NCI-H2081 (cell line): Measurements from ENCODE around the gene ANKRD55.

Experiments used
- DNase-seq, 2 experiments: peaks; one replicate each; lab custom pipeline; 2025; lab: John Stamatoyannopoulos, UW

ANKRD55 gene

GRCh38 chr5:56077796-56078233 is 155.3 kb downstream of the ANKRD55 start:
- DNase-seq: no peak

DNA sequence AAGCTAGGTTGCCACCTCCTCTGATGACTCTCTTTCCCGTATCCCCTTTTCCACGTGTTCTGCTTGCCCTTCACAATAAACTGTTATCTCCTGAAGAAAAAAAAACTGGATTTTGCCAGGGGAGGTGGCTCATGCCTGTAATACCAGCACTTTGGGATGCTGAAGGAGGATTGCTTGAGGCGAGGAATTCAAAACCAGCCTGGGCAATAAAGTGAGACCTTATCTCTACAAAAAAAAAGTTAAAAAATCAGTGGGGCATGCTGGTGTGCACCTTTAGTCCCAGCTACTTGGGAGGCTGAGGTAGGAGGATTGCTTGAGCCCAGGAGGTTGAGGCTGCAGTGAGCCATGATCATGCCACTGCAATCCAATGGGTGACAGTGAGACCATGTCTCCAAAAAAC is 156.6 kb downstream of the ANKRD55 start:
- no peak for DNase-seq

GRCh38 chr5:56075361-56075760 is 157.8 kb downstream of the ANKRD55 start:
- no peak for DNase-seq

DNA sequence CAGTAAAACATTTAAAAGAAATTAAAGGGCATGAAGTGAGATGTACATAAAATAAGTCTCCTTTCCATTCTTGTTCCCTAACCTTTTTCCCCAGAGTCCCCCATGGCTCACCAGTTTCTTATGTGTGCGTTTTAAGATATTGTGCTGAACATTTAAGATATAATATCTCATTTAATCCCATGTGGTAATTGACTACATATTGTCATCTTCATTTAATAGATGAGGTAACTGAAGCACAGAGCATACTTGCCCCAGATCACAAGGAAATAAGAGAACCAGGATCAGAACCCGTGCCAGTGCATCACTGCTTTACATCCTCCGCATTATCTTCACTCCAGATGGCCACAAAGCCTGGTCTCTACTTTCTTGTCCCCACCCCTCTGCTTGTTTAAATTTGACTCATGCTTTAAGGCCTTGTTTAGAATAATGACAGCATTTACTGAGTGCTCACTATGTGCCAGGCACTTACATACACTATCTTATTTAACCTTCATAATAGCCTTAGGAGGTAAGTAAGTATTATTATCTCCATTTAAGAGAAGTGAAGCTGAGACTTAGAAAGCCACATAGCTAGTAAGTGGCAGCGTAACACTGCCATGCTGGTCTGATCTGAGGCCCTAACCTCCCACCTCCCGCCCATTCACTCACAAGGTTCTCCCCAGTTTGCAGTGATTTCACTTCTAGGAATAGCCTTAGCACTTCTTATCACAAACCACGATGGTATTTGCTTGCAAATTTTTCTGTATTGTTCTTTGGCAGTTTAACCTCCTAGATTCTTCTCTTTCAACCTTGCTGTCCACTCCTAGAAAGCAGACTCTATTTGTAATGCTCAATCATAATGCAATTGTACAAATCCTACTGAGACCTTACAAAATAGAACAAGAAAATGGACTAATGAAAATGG is 160.0 kb downstream of the ANKRD55 start:
- DNase-seq: no peak

GRCh38 chr5:56071470-56071869 is 161.7 kb downstream of the ANKRD55 start:
- no peak for DNase-seq

DNA sequence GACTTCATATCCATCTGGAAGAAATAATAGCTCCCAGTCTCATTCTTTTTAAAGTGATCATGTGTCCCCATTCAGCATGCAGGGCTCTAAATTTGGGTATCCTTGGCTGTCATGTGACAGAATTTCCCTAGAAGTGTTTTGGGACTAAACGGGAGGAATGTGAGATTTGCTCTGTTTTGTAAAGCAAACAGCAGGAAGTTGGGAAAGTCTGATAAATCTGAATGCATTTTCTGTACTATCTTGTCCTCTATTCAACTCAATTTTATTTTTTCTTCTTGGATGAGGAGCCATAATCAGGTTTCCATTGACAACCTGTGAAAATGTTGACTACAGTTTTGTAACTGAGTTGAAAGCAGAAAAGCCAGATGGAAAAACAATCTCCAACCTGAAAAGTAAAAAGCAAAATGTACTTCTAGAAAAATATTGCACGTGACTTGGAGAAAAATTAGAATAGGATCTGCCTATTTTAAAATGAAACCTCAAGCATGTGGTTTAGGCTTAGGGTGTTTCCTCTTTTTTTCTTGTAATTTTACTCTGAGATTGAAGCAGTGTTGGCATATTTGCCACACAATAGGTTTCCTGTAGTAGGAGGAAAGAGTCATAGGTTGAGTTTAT is 162.2 kb downstream of the ANKRD55 start:
- DNase-seq: no peak

GRCh38 chr5:56069652-56070226 is 163.4 kb downstream of the ANKRD55 start:
- no peak for DNase-seq

- DNase-seq: no peak
These were observed 166.1 kb downstream of the ANKRD55 start for GRCh38 chr5:56066931-56067450.

DNA sequence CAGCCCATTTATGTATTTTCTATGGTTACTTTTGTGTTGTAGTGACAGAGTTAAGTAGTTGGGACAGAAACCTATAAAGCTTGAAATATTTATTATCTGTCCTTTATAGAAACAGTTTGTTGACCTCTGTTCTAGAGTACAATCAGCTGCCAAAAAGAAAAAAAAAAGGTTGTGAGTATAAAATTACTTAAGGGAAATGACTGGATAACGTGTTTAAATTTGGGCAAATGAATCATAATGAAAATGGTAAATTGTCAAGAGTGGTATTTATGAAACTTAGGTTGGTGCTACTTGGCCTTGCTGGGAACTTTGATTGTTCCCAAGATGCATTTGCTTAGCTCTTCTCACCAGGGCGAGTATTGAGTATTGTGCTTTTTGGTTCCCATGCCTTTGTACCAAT is 168.1 kb downstream of the ANKRD55 start:
- no peak for DNase-seq

- DNase-seq: no peak
These were observed 172.6 kb downstream of the ANKRD55 start for GRCh38 chr5:56060276-56061110.

GRCh38 chr5:56059854-56060253 is 173.3 kb downstream of the ANKRD55 start:
- no peak for DNase-seq

GRCh38 chr5:56056875-56057274 is 176.3 kb downstream of the ANKRD55 start:
- no peak for DNase-seq

DNA sequence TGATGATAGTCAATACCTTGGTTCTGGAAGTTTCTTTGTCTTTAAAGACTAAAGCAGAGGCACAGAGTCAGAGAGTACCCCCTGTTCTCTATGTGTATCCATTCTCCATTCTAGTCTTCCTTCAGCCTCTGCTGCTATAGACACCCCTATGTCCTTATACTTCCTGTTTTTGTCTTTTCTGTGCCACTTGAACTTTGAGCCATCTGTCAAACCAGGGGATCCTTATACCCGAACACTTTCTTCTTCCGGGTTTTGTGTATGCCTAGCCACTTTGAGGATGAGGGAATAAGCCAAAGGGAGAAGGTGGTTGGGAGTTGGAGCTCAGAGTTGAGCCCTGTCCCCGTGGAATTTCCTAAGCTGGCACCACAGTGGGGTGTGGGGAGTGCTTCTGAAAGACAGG is 177.3 kb downstream of the ANKRD55 start:
- DNase-seq: no peak

DNA sequence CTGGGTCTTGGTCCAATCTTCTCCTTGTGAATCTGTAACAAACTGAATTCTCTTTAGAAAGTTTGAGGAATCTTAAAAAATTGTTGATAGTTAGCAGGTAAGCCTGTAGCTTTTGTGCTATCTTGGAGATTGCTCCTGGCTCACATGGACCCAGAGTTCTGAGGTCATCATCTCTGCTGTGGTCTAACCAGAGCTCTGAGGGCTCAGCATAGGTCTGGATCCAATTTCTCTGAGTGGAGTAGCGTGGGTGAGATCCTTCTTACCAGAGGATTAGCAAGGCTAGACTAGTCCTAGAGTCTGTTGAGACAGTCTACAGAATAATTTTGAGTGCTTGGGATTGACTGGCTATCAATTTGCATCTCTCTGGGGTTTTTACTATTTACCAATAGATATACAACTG is 177.8 kb downstream of the ANKRD55 start:
- DNase-seq: no peak

DNA sequence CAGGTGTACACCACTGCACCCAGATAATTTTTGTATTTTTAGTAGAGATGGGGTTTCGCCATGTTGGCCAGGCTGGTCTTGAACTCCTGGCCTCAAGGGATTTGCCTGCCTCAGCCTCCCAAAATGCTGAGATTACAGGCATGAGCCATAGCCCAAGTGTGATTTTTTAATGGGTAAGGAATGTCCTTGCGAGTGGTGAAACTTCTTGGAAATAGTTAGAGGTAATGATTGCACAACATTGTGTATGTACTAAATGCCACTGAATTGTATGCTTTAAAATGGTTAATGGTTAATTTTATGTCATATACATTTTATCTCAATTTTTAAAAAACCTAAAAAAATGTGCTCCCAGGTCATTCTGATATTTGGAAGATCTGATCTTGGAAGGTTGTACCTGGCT is 178.5 kb downstream of the ANKRD55 start:
- DNase-seq: no peak

- DNase-seq: no peak
These were observed 179.8 kb downstream of the ANKRD55 start for GRCh38 chr5:56053363-56053762.

DNA sequence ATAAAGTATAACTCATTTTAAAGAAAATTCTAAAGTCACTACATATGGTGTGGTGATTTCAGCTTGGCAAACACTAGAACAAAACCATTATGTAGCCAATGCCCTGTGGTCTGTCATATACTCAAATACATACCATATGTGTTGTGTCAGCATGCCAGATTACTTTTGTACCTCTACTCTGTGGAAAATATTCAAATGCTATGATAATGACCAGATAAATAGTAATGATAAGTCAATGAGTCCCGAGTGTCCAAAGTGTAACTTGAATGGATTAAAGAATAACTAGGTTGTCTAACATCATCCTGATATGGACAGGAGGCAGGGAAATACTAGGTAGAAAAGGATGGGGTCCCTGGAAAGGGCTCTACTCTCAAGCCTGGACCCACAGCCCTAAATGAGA is 180.4 kb downstream of the ANKRD55 start:
- DNase-seq: no peak

GRCh38 chr5:56050551-56051255 is 182.4 kb downstream of the ANKRD55 start:
- DNase-seq: no peak
